NCI-H2107 (cell line): Measurements from ENCODE around the gene STRBP.
"Not testable (repeated sequence)": the region's sequence is repeated elsewhere in the genome, so short reads cannot be mapped to it uniquely, and the experiment has no call there.

Experiments
- DNase-seq: peaks from one replicate; lab custom pipeline; 2025; lab: John Stamatoyannopoulos, UW

Gene STRBP

GRCh38 chr9:123191680-123192079 is 76.7 kb downstream of the STRBP start:
- no peak for DNase-seq

GRCh38 chr9:123191260-123191659 is 77.1 kb downstream of the STRBP start:
- no peak for DNase-seq

- no peak for DNase-seq
These were observed 81.3 kb downstream of the STRBP start for GRCh38 chr9:123187131-123187530.

GRCh38 chr9:123186029-123186428 is 82.4 kb downstream of the STRBP start:
- not testable (repeated sequence) for DNase-seq

- no peak for DNase-seq
These were observed 91.4 kb downstream of the STRBP start for GRCh38 chr9:123176949-123177348.

GRCh38 chr9:123175854-123176629 is 92.3 kb downstream of the STRBP start:
- no peak for DNase-seq

- no peak for DNase-seq
These were observed 93.4 kb downstream of the STRBP start for GRCh38 chr9:123174887-123175518.

- no peak for DNase-seq
These were observed 94.3 kb downstream of the STRBP start for GRCh38 chr9:123174079-123174478.

- no peak for DNase-seq
These were observed 98.5 kb downstream of the STRBP start for GRCh38 chr9:123169926-123170325.

- DNase-seq: no peak
These were observed 99.8 kb downstream of the STRBP start for GRCh38 chr9:123168586-123168985.

GRCh38 chr9:123167474-123167873 is 100.9 kb downstream of the STRBP start:
- DNase-seq: no peak

GRCh38 chr9:123165813-123166212 is 102.6 kb downstream of the STRBP start:
- DNase-seq: no peak

- DNase-seq: no peak
These were observed 104.1 kb downstream of the STRBP start for GRCh38 chr9:123164285-123164684.

- DNase-seq: no peak
These were observed 105.5 kb downstream of the STRBP start for GRCh38 chr9:123162791-123163345.

- DNase-seq: no peak
These were observed 106.0 kb downstream of the STRBP start for GRCh38 chr9:123162360-123162759.

- no peak for DNase-seq
These were observed 111.2 kb downstream of the STRBP start for GRCh38 chr9:123157221-123157620.

- no peak for DNase-seq
These were observed 117.5 kb downstream of the STRBP start for GRCh38 chr9:123150708-123151503.

GRCh38 chr9:123149067-123149466 is 119.3 kb downstream of the STRBP start:
- no peak for DNase-seq

- DNase-seq: no peak
These were observed 130.2 kb downstream of the STRBP start for GRCh38 chr9:123138163-123138562.

- DNase-seq: no peak
These were observed 133.0 kb downstream of the STRBP start for GRCh38 chr9:123135430-123135829.

GRCh38 chr9:123132696-123133095 is 135.7 kb downstream of the STRBP start:
- DNase-seq: no peak

GRCh38 chr9:123131993-123132392 is 136.4 kb downstream of the STRBP start:
- DNase-seq: no peak

- DNase-seq: no peak
These were observed 137.1 kb downstream of the STRBP start for GRCh38 chr9:123131258-123131657.
